GM21737 (cell line): ENCODE measurements around the gene POLR3E.

Source experiments
- ATAC-seq: cut with Tn5 transposase; IDR thresholded peaks from one replicate; pipeline ENCODE4 v1.9.1; 2021; ENCODE audit warnings: mild to moderate bottlenecking, moderate library complexity; ENCODE audit not compliant: unreplicated experiment

Gene POLR3E, protein sequence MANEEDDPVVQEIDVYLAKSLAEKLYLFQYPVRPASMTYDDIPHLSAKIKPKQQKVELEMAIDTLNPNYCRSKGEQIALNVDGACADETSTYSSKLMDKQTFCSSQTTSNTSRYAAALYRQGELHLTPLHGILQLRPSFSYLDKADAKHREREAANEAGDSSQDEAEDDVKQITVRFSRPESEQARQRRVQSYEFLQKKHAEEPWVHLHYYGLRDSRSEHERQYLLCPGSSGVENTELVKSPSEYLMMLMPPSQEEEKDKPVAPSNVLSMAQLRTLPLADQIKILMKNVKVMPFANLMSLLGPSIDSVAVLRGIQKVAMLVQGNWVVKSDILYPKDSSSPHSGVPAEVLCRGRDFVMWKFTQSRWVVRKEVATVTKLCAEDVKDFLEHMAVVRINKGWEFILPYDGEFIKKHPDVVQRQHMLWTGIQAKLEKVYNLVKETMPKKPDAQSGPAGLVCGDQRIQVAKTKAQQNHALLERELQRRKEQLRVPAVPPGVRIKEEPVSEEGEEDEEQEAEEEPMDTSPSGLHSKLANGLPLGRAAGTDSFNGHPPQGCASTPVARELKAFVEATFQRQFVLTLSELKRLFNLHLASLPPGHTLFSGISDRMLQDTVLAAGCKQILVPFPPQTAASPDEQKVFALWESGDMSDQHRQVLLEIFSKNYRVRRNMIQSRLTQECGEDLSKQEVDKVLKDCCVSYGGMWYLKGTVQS

DNA sequence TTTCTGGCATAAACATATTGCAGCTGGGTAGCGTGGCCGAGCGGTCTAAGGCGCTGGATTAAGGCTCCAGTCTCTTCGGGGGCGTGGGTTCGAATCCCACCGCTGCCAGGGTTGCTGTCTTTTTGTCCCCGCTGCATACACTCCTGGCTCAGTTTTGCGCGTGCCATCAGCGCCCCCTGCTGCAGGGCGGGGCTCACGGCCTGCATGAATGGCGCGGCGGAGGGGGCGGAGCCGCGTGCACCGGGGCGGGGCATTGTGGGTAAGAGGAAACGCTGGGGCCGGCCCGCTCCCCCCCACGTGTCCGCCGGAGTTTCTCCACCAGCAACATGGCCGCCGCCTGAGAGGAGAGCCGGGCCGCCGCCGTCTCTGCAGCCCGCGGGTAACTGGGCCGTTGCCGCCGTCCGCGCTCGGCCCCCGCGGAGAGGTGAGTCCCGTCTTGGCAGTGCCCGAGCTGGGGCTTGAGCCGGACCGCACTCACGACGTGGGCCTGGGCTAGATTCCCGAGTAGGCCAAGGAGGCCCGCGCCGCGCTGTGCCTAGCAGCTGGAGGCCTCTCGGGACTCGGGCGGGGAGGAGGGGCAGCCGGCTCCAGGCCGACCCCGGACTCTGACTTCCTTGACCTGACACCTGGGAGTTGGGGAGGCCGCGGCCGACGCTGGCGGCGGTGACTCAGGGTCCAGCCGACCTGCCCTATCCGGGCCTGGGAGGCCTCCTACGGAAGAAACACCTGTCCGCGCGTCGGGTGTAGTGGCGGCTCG, at the start of gene POLR3E:
TSS of gene POLR3E (plus strand) at position 296 of the 757 bp plus-strand sequence. CDS start 5,560 bp downstream, outside the sequence.
- ATAC-seq = peak; percentile 81

DNA sequence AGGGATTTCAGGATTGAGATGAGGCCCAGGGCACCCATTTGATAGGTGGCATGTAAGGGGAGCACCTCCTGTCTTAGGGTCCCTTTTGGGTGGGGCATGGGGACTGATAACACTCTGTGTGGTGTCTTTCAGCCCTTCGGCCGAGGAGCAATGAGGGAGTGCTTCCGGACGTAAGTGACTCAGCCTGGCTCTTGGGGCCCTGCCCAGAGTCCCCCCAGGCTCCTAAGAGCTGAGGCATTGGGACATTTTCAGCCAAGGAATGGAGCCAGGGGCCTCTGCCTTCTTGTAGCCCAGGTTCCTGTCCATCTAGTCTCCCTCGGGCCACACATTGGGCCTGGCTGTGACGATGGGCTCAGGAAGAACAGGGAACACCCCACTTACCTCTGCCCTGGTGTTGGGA, 46.7 kb upstream of the POLR3E start:
- no peak for ATAC-seq

DNA sequence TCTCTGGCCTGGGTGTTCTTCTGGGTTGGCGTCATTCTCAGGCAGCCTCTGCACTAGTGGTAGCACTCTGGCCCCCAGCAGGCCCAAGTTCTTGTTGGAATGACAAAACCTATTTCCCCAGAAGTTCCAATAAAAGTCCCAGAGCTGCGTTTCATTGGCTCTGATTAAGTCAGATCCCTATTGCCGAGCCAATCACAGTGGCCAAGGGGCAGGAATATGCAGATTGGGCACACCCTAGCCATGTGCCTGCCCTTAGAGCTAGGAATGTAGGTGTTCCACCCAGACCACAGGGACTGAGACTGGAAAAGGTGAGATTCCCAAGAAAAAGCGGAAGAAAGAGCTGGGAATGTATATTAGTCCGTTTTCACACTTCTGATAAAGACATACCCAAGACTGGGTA, 44.9 kb upstream of the POLR3E start:
- no peak for ATAC-seq

DNA sequence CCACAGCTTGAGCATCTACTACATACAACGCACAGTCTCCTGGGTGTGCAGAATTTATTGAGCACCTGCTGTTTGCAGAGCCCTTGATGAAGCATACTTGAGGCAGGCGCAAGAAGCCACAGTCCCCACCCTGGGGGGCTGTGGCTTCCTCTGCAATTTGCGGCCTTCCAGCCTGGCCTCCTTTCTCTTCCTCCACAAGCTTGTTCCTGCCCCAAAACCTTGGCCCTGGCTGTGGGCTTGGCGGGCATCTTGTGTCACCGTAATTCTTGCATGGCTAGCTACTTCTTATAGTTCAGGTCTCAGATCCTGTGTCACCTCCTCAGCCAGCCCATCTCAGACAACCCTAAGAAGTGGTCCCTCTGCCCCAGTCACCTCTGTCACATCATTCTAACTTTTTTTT, 43.9 kb upstream of the POLR3E start:
- ATAC-seq = no peak

DNA sequence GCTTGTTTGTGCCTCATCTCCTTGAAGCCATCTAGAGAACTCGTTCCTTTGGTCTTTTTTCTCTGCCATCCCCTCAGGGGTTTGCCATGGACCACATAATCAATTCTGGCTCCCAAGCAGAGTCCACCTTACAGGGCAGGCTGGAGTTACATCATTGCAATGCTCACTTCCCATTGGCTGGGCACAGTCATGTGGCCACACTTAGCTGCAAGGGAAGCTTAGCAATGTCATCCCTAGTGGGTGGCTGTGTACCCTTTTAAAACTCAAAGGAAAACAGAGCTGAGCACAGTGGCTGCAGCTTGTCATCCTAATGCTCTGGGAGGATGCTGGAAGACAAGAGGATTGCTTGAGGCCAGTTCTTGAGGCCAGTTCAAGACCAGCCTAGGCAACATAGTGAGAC, 41.9 kb upstream of the POLR3E start:
- no peak for ATAC-seq

DNA sequence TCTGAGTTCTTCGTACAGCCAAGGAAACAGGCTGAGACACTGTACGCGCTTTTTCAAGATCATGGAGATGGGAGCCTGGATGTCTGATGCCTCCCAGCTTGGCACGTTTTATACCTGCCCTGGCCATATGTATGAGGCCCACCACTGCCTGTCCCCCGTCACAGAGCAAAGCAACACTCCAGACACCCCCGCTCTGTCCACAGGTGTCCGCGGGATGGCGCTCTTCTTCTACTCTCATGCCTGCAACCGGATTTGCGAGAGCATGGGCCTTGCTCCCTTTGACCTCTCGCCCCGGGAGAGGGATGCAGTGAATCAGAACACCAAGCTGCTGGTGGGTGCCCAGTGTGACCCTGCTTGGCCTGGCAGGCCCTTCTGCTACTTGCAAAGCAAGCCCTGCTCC, 39.8 kb upstream of the POLR3E start:
- no peak for ATAC-seq

DNA sequence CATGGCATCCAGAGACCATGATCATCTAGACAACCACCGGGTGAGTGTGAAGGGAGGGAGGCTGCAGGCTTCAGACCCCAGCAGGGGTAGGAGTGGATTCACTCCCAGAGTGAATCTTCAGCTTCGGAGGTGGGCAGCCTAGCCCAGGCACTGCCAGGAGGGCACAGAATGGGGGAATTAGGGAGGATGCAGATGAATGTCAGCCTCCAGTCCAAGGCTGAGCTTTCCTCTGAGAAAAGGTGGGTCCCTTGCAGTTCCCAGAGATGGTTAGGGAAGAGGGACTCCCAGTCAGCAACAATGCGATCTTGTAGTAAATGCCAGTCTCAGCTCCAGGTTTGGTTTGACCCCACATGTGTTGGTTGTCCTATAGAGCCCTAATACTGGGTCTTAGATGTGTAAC, 36.7 kb upstream of the POLR3E start:
- ATAC-seq = no peak

DNA sequence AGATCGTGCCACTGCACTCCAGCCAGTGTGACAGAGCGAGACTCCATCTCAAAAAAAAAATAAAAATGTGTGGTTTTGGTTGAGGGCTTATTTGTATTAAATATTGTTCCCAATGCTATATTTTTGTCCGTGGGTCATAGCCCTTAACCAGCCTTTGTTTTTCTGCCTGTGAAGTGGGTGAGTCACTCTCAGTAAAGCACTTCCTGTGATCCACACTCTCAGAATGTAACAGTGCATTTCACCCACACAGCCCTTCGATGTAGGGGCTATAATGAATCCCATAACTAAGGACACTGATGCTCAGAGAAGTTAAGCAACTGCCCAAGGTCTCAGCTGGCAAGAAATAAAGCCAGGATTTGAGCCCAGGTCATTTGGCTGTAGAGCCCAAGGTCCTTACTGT, 34.7 kb upstream of the POLR3E start:
- ATAC-seq = no peak

DNA sequence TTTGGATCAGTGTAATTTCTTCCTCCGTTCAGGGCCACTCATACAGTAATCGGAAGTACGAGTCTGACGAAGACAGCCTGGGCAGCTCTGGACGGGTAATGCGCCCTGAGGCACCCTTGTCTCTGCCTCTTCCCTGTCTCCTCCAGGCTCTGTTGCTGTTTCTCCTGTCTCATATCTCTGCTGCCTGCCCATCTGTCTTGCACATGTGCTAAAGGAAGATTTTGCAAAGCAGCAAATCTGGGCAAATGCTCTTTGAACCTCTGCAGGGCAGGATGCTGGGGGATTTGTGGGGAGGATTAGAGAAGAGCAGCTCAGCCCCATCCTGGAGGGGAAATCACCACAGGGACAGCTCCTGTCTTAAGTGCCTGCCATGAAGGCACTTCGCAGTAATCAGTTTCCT, 32.4 kb upstream of the POLR3E start:
- ATAC-seq = no peak

DNA sequence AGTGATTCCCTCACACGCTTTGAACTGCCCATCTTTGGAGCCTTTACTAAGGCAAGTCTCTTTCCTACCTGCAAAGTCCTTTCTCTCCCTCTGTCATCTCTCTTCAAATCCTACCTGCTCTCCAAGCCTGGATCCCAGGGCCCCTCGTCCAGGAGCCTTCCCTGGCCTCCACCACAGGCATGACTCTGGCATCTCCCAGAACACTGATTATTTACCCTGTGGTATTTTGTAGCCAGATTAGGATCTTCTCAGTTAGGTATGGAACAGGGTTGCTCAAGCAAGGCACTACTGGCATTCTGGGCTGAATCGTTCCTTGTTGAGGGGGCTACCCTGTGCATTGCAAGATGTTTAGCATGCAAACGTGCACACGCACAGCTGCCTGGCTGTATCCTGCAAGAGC, 31.9 kb upstream of the POLR3E start:
- no peak for ATAC-seq

DNA sequence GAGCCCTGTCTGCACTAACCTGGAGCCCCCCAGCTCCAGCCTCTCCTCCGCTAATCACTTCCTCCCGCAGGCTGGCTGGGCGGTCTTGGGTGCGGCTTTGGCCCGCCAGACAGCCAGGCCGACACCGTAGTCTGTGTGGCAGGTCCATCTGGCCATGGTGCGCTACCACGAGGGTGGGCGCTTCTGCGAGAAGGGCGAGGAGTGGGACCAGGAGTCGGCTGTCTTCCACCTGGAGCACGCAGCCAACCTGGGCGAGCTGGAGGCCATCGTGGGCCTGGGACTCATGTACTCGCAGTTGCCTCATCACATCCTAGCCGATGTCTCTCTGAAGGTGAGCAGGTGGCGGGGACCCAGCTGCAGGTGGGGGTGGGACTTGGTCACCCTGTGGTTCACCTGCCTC, 30.7 kb upstream of the POLR3E start:
- no peak for ATAC-seq

DNA sequence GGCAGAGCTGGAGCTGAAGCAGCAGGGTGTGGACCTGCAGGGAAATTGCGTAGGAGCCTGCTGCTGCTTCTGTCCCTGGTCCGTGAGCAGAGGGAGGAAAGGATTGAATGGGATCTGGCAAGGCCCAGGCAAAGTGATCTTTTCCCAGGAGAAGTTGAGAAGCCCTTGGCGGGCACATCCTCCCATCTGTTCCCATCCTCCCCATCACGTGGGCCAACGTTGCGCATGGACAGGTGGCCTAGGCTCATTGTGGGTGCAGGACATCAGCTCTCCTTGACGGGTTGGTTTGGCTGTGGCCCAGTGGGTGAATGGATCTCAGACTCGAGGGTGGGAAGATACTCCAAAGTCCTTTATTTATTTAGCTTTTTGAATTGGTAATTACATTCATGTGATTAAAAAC, 29.4 kb upstream of the POLR3E start:
- no peak for ATAC-seq

DNA sequence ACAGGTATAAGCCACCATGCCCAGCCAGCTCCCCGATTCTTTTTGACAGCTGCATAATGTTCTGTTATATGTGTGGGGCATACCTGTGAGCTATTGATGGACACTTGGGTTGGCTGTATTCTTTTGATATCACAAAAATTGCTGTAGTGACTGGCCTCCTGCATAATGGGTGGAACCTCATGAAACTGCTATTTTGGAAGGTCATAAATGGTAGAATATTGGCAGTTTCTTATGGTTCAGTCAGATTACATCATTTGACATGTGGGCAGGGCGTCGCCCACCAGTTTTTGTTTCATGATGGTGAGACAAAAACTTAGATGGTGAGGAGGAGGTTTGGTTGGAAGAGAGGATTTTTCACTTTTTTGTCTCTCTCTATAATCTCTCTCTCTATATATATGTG, 26.7 kb upstream of the POLR3E start:
- ATAC-seq = no peak

DNA sequence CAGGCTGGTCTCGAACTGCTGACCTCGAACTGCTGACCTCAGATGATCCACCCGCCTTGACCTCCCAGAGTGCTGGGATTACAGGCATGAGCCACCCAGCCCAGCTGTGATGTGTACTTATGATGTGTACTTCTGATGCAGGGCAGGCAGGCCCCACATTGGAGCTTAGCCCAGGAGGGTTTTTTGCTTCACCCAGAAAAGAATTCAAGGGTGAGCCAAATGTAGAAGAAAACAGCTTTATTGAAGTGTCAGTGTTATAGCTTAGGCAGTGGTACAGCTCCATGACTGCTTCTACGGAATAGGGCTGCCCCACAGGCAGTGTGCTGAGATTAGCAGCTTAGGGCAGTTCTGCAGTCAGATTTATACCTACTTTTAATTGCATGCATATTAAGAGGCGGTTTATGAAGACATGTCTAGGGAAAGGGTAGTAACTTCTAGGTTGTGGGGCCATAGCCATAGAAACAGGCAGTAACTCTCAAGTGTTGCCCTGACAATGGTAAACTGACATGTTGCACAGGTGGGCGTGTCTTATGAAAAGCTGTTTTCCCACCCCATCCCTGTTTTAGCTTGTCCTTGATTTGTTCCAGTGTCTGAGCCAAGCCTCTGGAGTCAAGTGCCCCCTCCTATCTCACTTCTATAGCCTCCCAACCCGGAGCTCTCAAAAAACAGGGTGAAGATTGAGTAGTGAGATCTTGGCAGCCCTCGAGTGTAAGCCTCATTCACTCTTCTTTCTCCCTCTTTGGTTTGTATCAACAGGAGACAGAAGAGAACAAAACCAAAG, 24.1 kb upstream of the POLR3E start:
- ATAC-seq = no peak

DNA sequence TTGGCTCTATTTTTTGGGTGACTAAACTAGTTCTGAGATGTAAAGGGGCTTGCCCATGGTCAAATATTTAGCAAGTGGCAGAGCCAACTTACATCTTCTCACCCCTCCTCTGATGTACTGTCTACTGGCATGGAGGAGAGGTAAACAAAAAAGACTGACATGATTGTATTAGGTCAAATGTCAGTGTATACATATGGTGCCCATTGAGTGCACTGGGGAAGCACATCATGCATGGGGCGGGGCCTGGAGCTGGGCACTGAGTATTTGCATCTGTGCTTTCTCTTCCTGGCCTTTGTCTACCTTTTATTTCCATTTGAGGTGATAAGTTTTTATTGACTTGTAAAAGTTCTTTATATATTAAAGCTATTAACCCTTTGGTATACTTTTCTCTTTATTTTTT, 22.3 kb upstream of the POLR3E start:
- no peak for ATAC-seq

DNA sequence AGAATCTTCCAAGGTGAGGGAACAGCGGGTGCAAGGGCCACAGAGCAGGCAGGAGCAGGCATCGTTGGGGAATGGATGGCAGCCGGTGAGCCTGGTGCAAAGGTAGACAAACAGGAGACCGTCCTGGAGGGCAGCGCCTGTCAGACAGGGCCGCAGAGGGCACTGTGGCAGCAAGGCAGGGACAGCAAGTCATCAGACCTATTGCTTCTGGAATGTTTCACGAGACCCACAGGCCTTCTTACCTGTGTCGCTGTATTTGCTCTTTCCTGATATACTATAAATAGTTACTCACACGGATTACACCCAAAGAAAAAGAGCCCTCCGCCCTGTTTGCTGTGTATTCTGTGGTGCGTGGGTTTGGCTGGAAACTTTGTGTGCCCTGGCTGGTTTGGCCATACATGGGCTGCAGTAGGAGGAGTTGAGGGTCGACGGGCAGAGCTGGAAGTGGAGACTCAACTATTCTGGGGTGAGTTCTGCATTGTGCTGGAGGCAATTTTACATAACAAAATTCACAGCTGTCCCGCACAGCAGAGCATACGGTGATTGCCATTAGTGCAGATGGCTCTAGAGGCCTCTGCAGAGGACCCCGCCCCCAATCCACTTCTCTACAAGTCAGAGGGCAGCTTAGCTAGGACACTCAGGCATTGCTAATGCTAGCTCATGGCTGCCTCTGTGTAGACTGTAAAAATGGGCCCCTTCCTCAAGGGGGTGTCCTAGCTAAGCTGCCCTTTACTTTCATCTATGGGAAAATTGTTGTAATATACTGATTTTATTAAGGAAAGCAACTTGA, 18.6 kb upstream of the POLR3E start:
- ATAC-seq = no peak

DNA sequence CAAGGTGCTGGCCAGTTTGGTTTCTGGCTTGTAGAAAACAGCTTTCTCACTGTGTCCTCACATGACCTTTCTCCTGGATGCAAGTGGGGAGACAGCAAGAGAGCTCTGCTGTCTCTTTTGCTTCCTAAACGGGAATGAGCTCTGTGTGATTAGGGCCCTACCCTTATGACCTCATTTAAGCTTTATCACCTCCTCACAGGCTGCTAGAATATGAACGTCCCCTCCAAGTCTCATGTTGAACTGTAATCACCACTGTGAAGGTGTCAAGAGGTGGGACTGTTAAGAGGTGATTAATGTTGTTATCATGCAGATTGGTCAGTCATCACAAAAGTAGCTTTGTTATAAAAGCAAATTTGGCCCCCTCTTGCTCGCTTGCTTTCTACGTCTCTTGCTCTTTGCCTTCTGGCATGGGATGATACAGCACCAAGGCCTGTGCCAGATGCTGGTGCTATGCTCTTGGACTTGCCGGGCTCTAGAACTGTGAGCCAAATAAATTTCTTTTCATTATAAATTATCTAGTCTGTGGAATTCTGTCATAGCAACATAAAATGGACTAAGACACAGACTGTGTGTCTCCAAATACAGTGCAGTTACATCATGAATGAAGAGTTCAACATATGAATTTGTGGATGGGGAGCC, 14.8 kb upstream of the POLR3E start:
- ATAC-seq = no peak

DNA sequence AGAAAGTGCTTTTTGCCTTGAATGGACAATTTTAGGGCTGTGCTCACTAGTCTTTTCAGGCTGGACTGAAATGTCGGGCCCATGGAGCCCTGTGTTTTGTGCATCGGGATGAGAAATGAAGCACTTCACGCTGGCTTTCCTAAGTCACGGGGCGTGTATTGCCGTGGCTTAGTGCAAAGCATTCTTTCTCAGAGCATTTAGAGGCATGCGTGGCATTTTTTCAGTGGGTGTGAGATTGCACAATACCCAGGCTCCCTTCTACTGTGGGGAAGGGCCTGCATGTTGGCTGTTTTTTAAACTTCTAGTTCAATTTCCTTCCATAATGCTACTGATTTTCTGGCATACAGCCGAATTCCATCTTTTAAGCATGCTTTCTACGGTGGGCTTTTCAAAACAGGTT, 12.6 kb upstream of the POLR3E start:
- ATAC-seq = no peak

DNA sequence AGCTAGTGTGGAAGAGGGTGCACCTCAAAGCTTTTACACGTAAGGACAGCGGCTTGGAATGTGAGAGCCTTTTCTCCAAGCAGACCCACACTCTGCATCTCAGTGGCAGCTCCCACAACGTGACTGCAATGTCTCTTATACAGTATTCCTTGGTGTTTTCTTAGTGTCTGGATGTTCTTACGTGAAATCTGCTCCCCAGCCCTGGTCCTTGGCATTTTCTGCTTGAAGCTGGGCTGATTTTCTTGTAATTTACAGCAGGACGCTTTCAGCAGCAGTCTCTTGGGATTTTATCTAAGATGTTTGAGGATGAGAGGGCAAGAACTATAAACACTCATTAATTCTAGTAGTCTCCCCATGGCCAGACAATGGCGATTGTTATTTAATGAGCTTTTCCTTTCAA, 12.1 kb upstream of the POLR3E start:
- ATAC-seq = no peak

DNA sequence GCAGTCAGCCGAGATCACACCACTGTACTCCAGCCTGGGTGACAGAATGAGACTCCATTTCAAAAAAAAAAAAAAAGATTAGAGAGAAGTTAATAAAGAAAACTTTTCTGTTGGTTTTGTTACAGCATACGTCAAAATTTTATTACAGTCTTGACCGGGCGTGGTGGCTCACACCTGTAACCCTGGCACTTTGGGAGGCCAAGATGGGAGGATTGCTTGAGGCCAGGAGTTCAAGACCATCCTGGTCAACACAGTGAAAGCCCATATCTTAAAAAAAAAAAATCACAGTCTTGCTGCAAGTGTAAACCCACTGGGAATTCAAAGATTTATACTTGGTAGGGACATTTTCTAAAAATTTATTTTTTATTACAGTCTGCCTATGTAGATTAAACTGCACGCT, 6.2 kb upstream of the POLR3E start:
- no peak for ATAC-seq
